ENCODE results near the gene KRT40.

The KRT40 gene

GRCh38 chr17:40952154-40952553 lies 32.0 kb downstream of the KRT40 start:
- no peak for DNase-seq (ENCODE audit: low read depth)

GRCh38 chr17:40951011-40951622 lies 33.0 kb downstream of the KRT40 start:
- no peak for DNase-seq (ENCODE audit: low read depth)

GRCh38 chr17:40950176-40950575 lies 34.0 kb downstream of the KRT40 start:
- no peak for DNase-seq (ENCODE audit: low read depth)

GRCh38 chr17:40949418-40949817 lies 34.7 kb downstream of the KRT40 start:
- no peak for DNase-seq (ENCODE audit: low read depth)

GRCh38 chr17:40947929-40948328 lies 36.2 kb downstream of the KRT40 start:
- no peak for DNase-seq (ENCODE audit: low read depth)

GRCh38 chr17:40945414-40945813 lies 38.7 kb downstream of the KRT40 start:
- no peak for DNase-seq (ENCODE audit: low read depth)

- DNase-seq (ENCODE audit: low read depth), result no peak
These were observed 39.6 kb downstream of the KRT40 start for GRCh38 chr17:40944531-40944930.

- DNase-seq (ENCODE audit: low read depth), result no peak
These were observed 41.6 kb downstream of the KRT40 start for GRCh38 chr17:40942553-40942952.

- no peak for DNase-seq (ENCODE audit: low read depth)
These were observed 43.9 kb downstream of the KRT40 start for GRCh38 chr17:40940266-40940665.

- no peak for DNase-seq (ENCODE audit: low read depth)
These were observed 45.1 kb downstream of the KRT40 start for GRCh38 chr17:40938981-40939380.

GRCh38 chr17:40937384-40937819 lies 46.7 kb downstream of the KRT40 start, which contains the start of gene KRT23:
KRT23 (minus strand) TSS chr17:40937646; CDS start chr17:40936603, 1,043 bp downstream.
- no peak for DNase-seq (ENCODE audit: low read depth)

- DNase-seq (ENCODE audit: low read depth), result no peak
These were observed 47.1 kb downstream of the KRT40 start for GRCh38 chr17:40936976-40937375.

GRCh38 chr17:40936437-40936971 lies 47.6 kb downstream of the KRT40 start:
- no peak for DNase-seq (ENCODE audit: low read depth)

GRCh38 chr17:40935624-40936023 lies 48.5 kb downstream of the KRT40 start:
- DNase-seq (ENCODE audit: low read depth), result no peak

GRCh38 chr17:40932608-40933007 lies 51.5 kb downstream of the KRT40 start:
- DNase-seq (ENCODE audit: low read depth), result no peak

- DNase-seq (ENCODE audit: low read depth), result no peak
These were observed 52.8 kb downstream of the KRT40 start for GRCh38 chr17:40931311-40931710.
